Keratinocyte (primary cell): Measurements from ENCODE around the gene MPC1.

Source experiments
- CTCF ChIP-seq, 3 experiments: IDR thresholded peaks in 1 of 3; conservative IDR thresholded peaks in 1 of 3; optimal IDR thresholded peaks in 1 of 3; 2 replicates in 2 of 3; 3 replicates in 1 of 3; pipeline versions ENCODE3 to v1.5.1; 2011; ENCODE audit warnings: low read length in 3 of 3, mild to moderate bottlenecking in 3 of 3, moderate library complexity in 2 of 3, control low read depth in 1 of 3, inconsistent platforms in 1 of 3; ENCODE audit not compliant: insufficient read depth in 2 of 3; ENCODE audit errors: extremely low read depth in 1 of 3
- EZH2 ChIP-seq: IDR thresholded peaks from one replicate; pipeline ENCODE4 v1.6.1; 2012; ENCODE audit warnings: inconsistent platforms, mild to moderate bottlenecking, low read length, moderate library complexity

GRCh38 chr6:166395351-166395750 lies 12.6 kb upstream of the MPC1 start:
- no peak for TF ChIP-seq CTCF (optimal IDR thresholded peaks at IDR 0.05 in 1 of 3, IDR thresholded peaks at IDR 0.05 in 1 of 3, conservative IDR thresholded peaks at IDR 0.05 in 1 of 3; ENCODE audit: extremely low read depth in 1 of 3, insufficient read depth in 2 of 3, low read length in 3 of 3)
- no peak for TF ChIP-seq EZH2
